GM23338 (cell line): ENCODE results near the gene CDHR3. TPM values are rescaled to one million over a fixed set of nuclear protein-coding genes. Genes with fewer than 3 reads are reported as not detected.
A peak's percentile ranks its signal among the peaks of the same experiment; 100 is the strongest.

Source experiments
- ATAC-seq: fragments of 200-7000 bp; cut with Tn5 transposase; 3 replicates; pipeline ENCODE4 v1.9.1; 2020
- DNase-seq: peaks from one replicate; pipeline ENCODE4 v3.0.0-alpha.2; 2015; ENCODE audit warnings: low spot score
- H2AFZ ChIP-seq: fragments of 200-600 bp; sonication (generic); 2 replicates; pipeline ENCODE4 v1.8.0; 2016; ENCODE audit warnings: antibody characterized with exemption, mild to moderate bottlenecking, moderate library complexity
- H3F3A ChIP-seq: fragments of 200-600 bp; sonication (generic); replicated peaks from 2 replicates; pipeline ENCODE4 v1.8.0; 2017; ENCODE audit warnings: antibody characterized with exemption, mixed run types, low read depth
- H3K27ac ChIP-seq: fragments of 200-600 bp; sonication (generic); 2 replicates; pipeline ENCODE4 v1.6.1; 2016; ENCODE audit warnings: low read depth
- H3K27me3 ChIP-seq: fragments of 200-600 bp; sonication (generic); 2 replicates; pipeline ENCODE4 v1.8.0; 2016; ENCODE audit warnings: mild to moderate bottlenecking, mixed run types, moderate library complexity; ENCODE audit not compliant: insufficient read depth
- H3K36me3 ChIP-seq: fragments of 200-600 bp; sonication (generic); 2 replicates; pipeline ENCODE4 v1.8.0; 2016; ENCODE audit warnings: mild to moderate bottlenecking; ENCODE audit not compliant: insufficient read depth
- H3K4me1 ChIP-seq: fragments of 200-600 bp; sonication (generic); 2 replicates; pipeline ENCODE4 v1.8.0; 2016; ENCODE audit warnings: mild to moderate bottlenecking, moderate library complexity; ENCODE audit not compliant: insufficient read depth
- H3K4me2 ChIP-seq: fragments of 200-600 bp; sonication (generic); 2 replicates; pipeline ENCODE4 v1.7.1; 2017; ENCODE audit warnings: mixed run types
- H3K4me3 ChIP-seq: fragments of 200-600 bp; sonication (generic); 2 replicates; pipeline ENCODE4 v1.6.1; 2016; ENCODE audit warnings: mixed run types
- H3K79me2 ChIP-seq: fragments of 200-600 bp; sonication (generic); replicated peaks from 2 replicates; pipeline ENCODE4 v1.8.0; 2017; ENCODE audit warnings: mild to moderate bottlenecking; ENCODE audit not compliant: insufficient read depth
- H3K9me2 ChIP-seq: fragments of 200-600 bp; sonication (generic); 2 replicates; pipeline ENCODE4 v1.8.0; 2017; ENCODE audit not compliant: insufficient read depth
- H4K20me1 ChIP-seq: fragments of 200-600 bp; sonication (generic); replicated peaks from 2 replicates; pipeline ENCODE4 v1.8.0; 2017; ENCODE audit warnings: mild to moderate bottlenecking; ENCODE audit not compliant: insufficient read depth
- H3K27ac Mint-ChIP-seq: 2 replicates; pipeline ENCODE4 v1.8.0; 2020; ENCODE audit warnings: inconsistent platforms, mild to moderate bottlenecking, moderate library complexity, mixed read lengths
- H3K27me3 Mint-ChIP-seq: 3 replicates; pipeline ENCODE4 v1.8.0; 2022; ENCODE audit warnings: low read depth, mild to moderate bottlenecking, moderate library complexity, mixed read lengths, inconsistent platforms; ENCODE audit not compliant: insufficient read depth, poor library complexity
- H3K36me3 Mint-ChIP-seq: 3 replicates; pipeline ENCODE4 v1.8.0; 2021; ENCODE audit warnings: low read depth, mild to moderate bottlenecking, inconsistent platforms, moderate library complexity, mixed read lengths
- H3K4me1 Mint-ChIP-seq: 3 replicates; pipeline ENCODE4 v1.8.0; 2020; ENCODE audit warnings: mild to moderate bottlenecking, inconsistent platforms, mixed read lengths
- H3K4me3 Mint-ChIP-seq: 3 replicates; pipeline ENCODE4 v1.8.0; 2021; ENCODE audit warnings: moderate library complexity, mild to moderate bottlenecking, inconsistent platforms, mixed read lengths
- H3K9me3 Mint-ChIP-seq: 3 replicates; pipeline ENCODE4 v1.8.0; 2020; ENCODE audit warnings: moderate library complexity, mild to moderate bottlenecking, inconsistent platforms, mixed read lengths
- CREB1 ChIP-seq: fragments of 250-450 bp; sonication (Bioruptor Pico); IDR thresholded peaks from 2 replicates; pipeline ENCODE4 v1.5.0; 2020; ENCODE audit warnings: low read depth, mild to moderate bottlenecking, moderate library complexity
- ETS1 ChIP-seq: IDR thresholded peaks from 2 replicates; pipeline ENCODE4 v1.6.1; 2016; ENCODE audit warnings: antibody characterized with exemption
- EZH2phosphoT487 ChIP-seq: fragments of 200-600 bp; sonication (generic); IDR thresholded peaks from one replicate; pipeline ENCODE4 v1.8.1; 2018; ENCODE audit warnings: antibody characterized with exemption; ENCODE audit not compliant: unreplicated experiment
- POLR2AphosphoS5 ChIP-seq: IDR thresholded peaks from 2 replicates; pipeline ENCODE4 v1.6.1; 2016; ENCODE audit warnings: antibody characterized with exemption, low read depth
- REST ChIP-seq: IDR thresholded peaks from one replicate; pipeline ENCODE4 v1.6.1; 2018; ENCODE audit warnings: antibody characterized with exemption; ENCODE audit not compliant: unreplicated experiment
- STAT1 ChIP-seq: IDR thresholded peaks from one replicate; pipeline ENCODE4 v1.6.1; 2016; ENCODE audit warnings: antibody characterized with exemption; ENCODE audit not compliant: unreplicated experiment
- ZNF114 ChIP-seq: fragments of 250-450 bp; sonication (Bioruptor Pico); IDR thresholded peaks from 2 replicates; pipeline ENCODE4 v1.5.0; 2020; ENCODE audit warnings: mild to moderate bottlenecking, moderate library complexity
- ZNF331 ChIP-seq: fragments of 250-450 bp; sonication (Bioruptor Pico); IDR thresholded peaks from 2 replicates; pipeline ENCODE4 v1.5.0; 2020; ENCODE audit warnings: low read depth, mild to moderate bottlenecking, moderate library complexity
- polyA plus RNA-seq: library from polyadenylated mRNA; unstranded; fragments of >200 nt; fragmentation: Nextera tagmentation; extraction: Ambion mirVana; gene quantifications from 2 replicates; pipeline ENCODE4 v1.2.1, GENCODE V29; 2016
- total RNA-seq: library from RNA; depleted of rRNA; stranded (reverse); fragments of >200 nt; shearing (Covaris generic); gene quantifications from 2 replicates; pipeline ENCODE4 v1.2.3, GENCODE V29; 2014

The CDHR3 gene
- total and polyA plus RNA-seq, 2 experiments from 2014 or later: 5.1 to 12.2 TPM

GRCh38 chr7:106012935-106013439 lies 49.9 kb downstream of the CDHR3 start:
- Histone ChIP-seq H3K9me2 (no peaks in the 10 kb centered on the region), H3K4me2 (no peak overlapping the region), H3K4me1 (peaks cover 26% of the 10 kb centered on the region), H3K36me3 (no peaks in the 10 kb centered on the region), H3K27ac (no peak overlapping the region), H3F3A (peaks cover 6% of the 10 kb centered on the region), H2AFZ (no peak overlapping the region), H3K4me3 (no peak overlapping the region), H4K20me1 (no peaks in the 10 kb centered on the region), H3K27me3 (no peaks in the 10 kb centered on the region), H3K79me2 (no peaks in the 10 kb centered on the region)
- Mint-ChIP-seq H3K36me3 (peaks cover 14% of the 10 kb centered on the region), H3K27ac (no peak overlapping the region), H3K4me1 (peaks cover 39% of the 10 kb centered on the region), H3K27me3 (peaks cover 13% of the 10 kb centered on the region), H3K9me3 (peaks cover 14% of the 10 kb centered on the region), H3K4me3 (no peak overlapping the region)
- TF ChIP-seq POLR2AphosphoS5 (no peak), ZNF331 (CRISPR knock-in tag) (no peak), REST (no peak), ETS1 (no peak), ZNF114 (CRISPR knock-in tag) (no peak), EZH2phosphoT487 (no peak), STAT1 (no peak)
- no peak for DNase-seq
- no peak for ATAC-seq

GRCh38 chr7:106015381-106016218 lies 52.5 kb downstream of the CDHR3 start:
- Mint-ChIP-seq H3K4me1 (peaks cover 40% of the 10 kb centered on the region), H3K36me3 (no peaks in the 10 kb centered on the region; the same call in 2 of the 3 replicates), H3K27ac (no peak overlapping the region), H3K9me3 (no peaks in the 10 kb centered on the region), H3K27me3 (peaks cover 2% of the 10 kb centered on the region), H3K4me3 (no peak overlapping the region)
- H3K4me1 ChIP-seq: peaks cover 22% of the 10 kb centered on the region
- H3K36me3 ChIP-seq: no peaks in the 10 kb centered on the region
- DNase-seq (peak; percentile 33), ATAC-seq (no peak)
- H3K4me3 ChIP-seq: no peak overlapping the region
- TF ChIP-seq EZH2phosphoT487 (no peak), ZNF114 (CRISPR knock-in tag) (no peak), CREB1 (CRISPR knock-in tag) (no peak)
- H3K9me2 ChIP-seq: no peaks in the 10 kb centered on the region
- H3F3A ChIP-seq: no peaks in the 10 kb centered on the region
- 0 out of 2 replicates have a peak overlapping the region, but pooled peaks have one; percentile 12 for H3K27ac ChIP-seq
- H2AFZ ChIP-seq: no peak overlapping the region
- no peaks in the 10 kb centered on the region for H3K79me2 ChIP-seq
- H4K20me1 ChIP-seq: no peaks in the 10 kb centered on the region
- H3K27me3 ChIP-seq: no peaks in the 10 kb centered on the region
- H3K4me2 ChIP-seq: no peak overlapping the region
